PFSK-1 (cell line): ENCODE results near the gene RPUSD4.

Source experiments
- POLR2AphosphoS5 ChIP-seq: IDR thresholded peaks from 2 replicates; pipeline ENCODE4 v1.6.1; 2012; ENCODE audit warnings: low read depth, mild to moderate bottlenecking, control low read depth, low read length, moderate library complexity
- TF ChIP-seq, protein P1 (sequence below), 2 experiments: IDR thresholded peaks; 2 replicates each; pipeline versions ENCODE4 v1.6.1 to v1.8.0; 2011 to 2012; ENCODE audit warnings: low read depth in 2 of 2, low read length in 2 of 2, control low read depth in 1 of 2, inconsistent platforms in 1 of 2, mild to moderate bottlenecking in 1 of 2, moderate library complexity in 1 of 2; ENCODE audit not compliant: insufficient read depth in 1 of 2

DNA sequence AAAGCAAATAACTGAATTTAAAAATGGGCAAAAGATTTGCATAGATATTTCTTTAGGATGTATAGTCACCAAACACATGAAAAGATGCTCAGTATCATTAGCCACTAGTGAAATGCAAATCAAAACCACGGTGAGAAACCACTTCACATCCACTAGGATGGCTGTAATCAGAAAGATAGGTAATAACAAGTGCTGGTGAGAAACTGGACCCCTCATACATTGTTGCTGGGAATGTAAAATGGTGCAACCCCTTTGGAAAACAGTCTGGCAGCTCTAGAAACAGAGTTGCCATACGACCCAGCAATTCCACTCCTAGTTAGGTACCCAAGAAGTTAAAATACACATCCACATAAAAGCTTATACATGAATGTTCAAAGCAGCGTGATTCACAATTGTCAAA, 16.3 kb downstream of the RPUSD4 start:
- no peak for TF ChIP-seq POLR2AphosphoS5
- TF ChIP-seq, protein P1, sequence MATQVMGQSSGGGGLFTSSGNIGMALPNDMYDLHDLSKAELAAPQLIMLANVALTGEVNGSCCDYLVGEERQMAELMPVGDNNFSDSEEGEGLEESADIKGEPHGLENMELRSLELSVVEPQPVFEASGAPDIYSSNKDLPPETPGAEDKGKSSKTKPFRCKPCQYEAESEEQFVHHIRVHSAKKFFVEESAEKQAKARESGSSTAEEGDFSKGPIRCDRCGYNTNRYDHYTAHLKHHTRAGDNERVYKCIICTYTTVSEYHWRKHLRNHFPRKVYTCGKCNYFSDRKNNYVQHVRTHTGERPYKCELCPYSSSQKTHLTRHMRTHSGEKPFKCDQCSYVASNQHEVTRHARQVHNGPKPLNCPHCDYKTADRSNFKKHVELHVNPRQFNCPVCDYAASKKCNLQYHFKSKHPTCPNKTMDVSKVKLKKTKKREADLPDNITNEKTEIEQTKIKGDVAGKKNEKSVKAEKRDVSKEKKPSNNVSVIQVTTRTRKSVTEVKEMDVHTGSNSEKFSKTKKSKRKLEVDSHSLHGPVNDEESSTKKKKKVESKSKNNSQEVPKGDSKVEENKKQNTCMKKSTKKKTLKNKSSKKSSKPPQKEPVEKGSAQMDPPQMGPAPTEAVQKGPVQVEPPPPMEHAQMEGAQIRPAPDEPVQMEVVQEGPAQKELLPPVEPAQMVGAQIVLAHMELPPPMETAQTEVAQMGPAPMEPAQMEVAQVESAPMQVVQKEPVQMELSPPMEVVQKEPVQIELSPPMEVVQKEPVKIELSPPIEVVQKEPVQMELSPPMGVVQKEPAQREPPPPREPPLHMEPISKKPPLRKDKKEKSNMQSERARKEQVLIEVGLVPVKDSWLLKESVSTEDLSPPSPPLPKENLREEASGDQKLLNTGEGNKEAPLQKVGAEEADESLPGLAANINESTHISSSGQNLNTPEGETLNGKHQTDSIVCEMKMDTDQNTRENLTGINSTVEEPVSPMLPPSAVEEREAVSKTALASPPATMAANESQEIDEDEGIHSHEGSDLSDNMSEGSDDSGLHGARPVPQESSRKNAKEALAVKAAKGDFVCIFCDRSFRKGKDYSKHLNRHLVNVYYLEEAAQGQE (IDR thresholded peaks at IDR 0.05; ENCODE audit: insufficient read depth in 1 of 2, low read depth in 2 of 2, low read length in 2 of 2) = no peak
